H9 (cell line): ENCODE measurements around the gene MALT1. TPM values are rescaled to one million over a fixed set of nuclear protein-coding genes. Genes with fewer than 3 reads are reported as not detected.
A peak's percentile ranks its signal among the peaks of the same experiment; 100 is the strongest.

Experiments
- DNase-seq: peaks from one replicate; pipeline ENCODE4 v3.0.0-alpha.2; 2017
- H2AFZ ChIP-seq: one replicate; pipeline ENCODE4 v1.6.1; 2013; ENCODE audit warnings: mild to moderate bottlenecking, low read length, control low read depth, moderate library complexity
- H2AK5ac ChIP-seq: 2 replicates; pipeline ENCODE4 v1.6.1; 2013; ENCODE audit warnings: low read length, control low read depth, mixed read lengths; ENCODE audit not compliant: insufficient read length
- H2BK120ac ChIP-seq: one replicate; pipeline ENCODE4 v1.6.1; 2013; ENCODE audit warnings: low read depth, mild to moderate bottlenecking, low read length, control low read depth, inconsistent platforms; ENCODE audit not compliant: poor library complexity, severe bottlenecking
- H2BK12ac ChIP-seq: 2 replicates; pipeline ENCODE4 v1.6.1; 2013; ENCODE audit warnings: low read length, control low read depth, mixed read lengths, low read depth; ENCODE audit not compliant: insufficient read length
- H2BK15ac ChIP-seq: 2 replicates; pipeline ENCODE4 v1.6.1; 2013; ENCODE audit warnings: low read depth, low read length, control low read depth
- H2BK20ac ChIP-seq: one replicate; pipeline ENCODE4 v1.6.1; 2013; ENCODE audit warnings: low read depth, mild to moderate bottlenecking, low read length, control low read depth, inconsistent platforms; ENCODE audit not compliant: poor library complexity, severe bottlenecking
- H2BK5ac ChIP-seq: 2 replicates; pipeline ENCODE4 v1.6.1; 2013; ENCODE audit warnings: low read length, control low read depth, mixed read lengths; ENCODE audit not compliant: insufficient read length
- H3K14ac ChIP-seq: 2 replicates; pipeline ENCODE4 v1.6.1; 2013; ENCODE audit warnings: low read length, control low read depth; ENCODE audit not compliant: insufficient read depth
- H3K18ac ChIP-seq: 2 replicates; pipeline ENCODE4 v1.6.1; 2013; ENCODE audit warnings: low read depth, mild to moderate bottlenecking, mixed read lengths, low read length, control low read depth; ENCODE audit not compliant: insufficient read length
- H3K23ac ChIP-seq: 2 replicates; pipeline ENCODE4 v1.6.1; 2013; ENCODE audit warnings: low read length, control low read depth, mixed read lengths, low read depth; ENCODE audit not compliant: insufficient read length
- H3K23me2 ChIP-seq: 2 replicates; pipeline ENCODE4 v1.6.1; 2013; ENCODE audit warnings: low read depth, mild to moderate bottlenecking, mixed read lengths, low read length, control low read depth; ENCODE audit not compliant: insufficient read length, poor library complexity, severe bottlenecking
- H3K27ac ChIP-seq: 2 replicates; pipeline ENCODE4 v1.5.1; 2013; ENCODE audit warnings: low read length, control low read depth, mixed read lengths, low read depth; ENCODE audit not compliant: insufficient read length
- H3K27me3 ChIP-seq: 2 replicates; pipeline ENCODE4 v1.6.1; 2013; ENCODE audit warnings: low read length, control low read depth, inconsistent platforms; ENCODE audit not compliant: insufficient read depth
- H3K4ac ChIP-seq: 2 replicates; pipeline ENCODE4 v1.6.1; 2013; ENCODE audit warnings: low read depth, mild to moderate bottlenecking, control low read depth, inconsistent platforms, low read length, moderate library complexity
- H3K4me1 ChIP-seq: 2 replicates; pipeline ENCODE4 v1.6.1; 2013; ENCODE audit warnings: low read length, control low read depth, inconsistent platforms; ENCODE audit not compliant: insufficient read depth
- H3K4me2 ChIP-seq: 2 replicates; pipeline ENCODE4 v1.6.1; 2013; ENCODE audit warnings: low read length, control low read depth, mixed read lengths; ENCODE audit not compliant: insufficient read length, insufficient read depth
- H3K56ac ChIP-seq: 2 replicates; pipeline ENCODE4 v1.6.1; 2013; ENCODE audit warnings: low read depth, mild to moderate bottlenecking, mixed read lengths, low read length, control low read depth; ENCODE audit not compliant: insufficient read length
- H3K79me1 ChIP-seq: 2 replicates; pipeline ENCODE4 v1.6.1; 2013; ENCODE audit warnings: low read depth, mild to moderate bottlenecking, moderate library complexity, low read length, control low read depth, inconsistent platforms; ENCODE audit not compliant: insufficient read depth, poor library complexity, severe bottlenecking
- H3K79me2 ChIP-seq: 2 replicates; pipeline ENCODE4 v1.6.1; 2013; ENCODE audit warnings: low read length, control low read depth, inconsistent platforms; ENCODE audit not compliant: insufficient read depth
- H3K9ac ChIP-seq: 2 replicates; pipeline ENCODE4 v1.6.1; 2013; ENCODE audit warnings: low read length, control low read depth, mixed read lengths; ENCODE audit not compliant: insufficient read length; ENCODE audit errors: extremely low read depth
- H3K9me3 ChIP-seq: one replicate; pipeline ENCODE4 v1.6.1; 2013; ENCODE audit warnings: low read depth, low read length, inconsistent platforms; ENCODE audit not compliant: control insufficient read depth
- H3T11ph ChIP-seq: one replicate; pipeline ENCODE4 v1.6.1; 2013; ENCODE audit warnings: mild to moderate bottlenecking, low read length, control low read depth, inconsistent platforms
- H4K20me1 ChIP-seq: one replicate; pipeline ENCODE4 v1.6.1; 2013; ENCODE audit not compliant: control insufficient read depth, insufficient read length, insufficient read depth
- H4K5ac ChIP-seq: 2 replicates; pipeline ENCODE4 v1.6.1; 2013; ENCODE audit warnings: low read depth, mild to moderate bottlenecking, mixed read lengths, low read length, control low read depth; ENCODE audit not compliant: insufficient read length
- H4K8ac ChIP-seq: replicated peaks from 2 replicates; pipeline ENCODE4 v1.6.1; 2013; ENCODE audit warnings: low read length, control low read depth, mixed read lengths, low read depth; ENCODE audit not compliant: insufficient read length
- H4K91ac ChIP-seq: 2 replicates; pipeline ENCODE4 v1.6.1; 2013; ENCODE audit warnings: low read depth, mild to moderate bottlenecking, moderate library complexity, mixed read lengths, low read length, control low read depth; ENCODE audit not compliant: insufficient read length
- H3K27ac Mint-ChIP-seq, 3 experiments: 2 replicates in 2 of 3; 3 replicates in 1 of 3; pipeline ENCODE4 v1.8.0; 2020 to 2021; ENCODE audit warnings: mixed read lengths in 3 of 3, mild to moderate bottlenecking in 1 of 3, moderate library complexity in 1 of 3
- H3K27me3 Mint-ChIP-seq: 2 replicates; pipeline ENCODE4 v1.8.0; 2021; ENCODE audit warnings: low read depth, mild to moderate bottlenecking, moderate library complexity, mixed read lengths
- H3K36me3 Mint-ChIP-seq, 3 experiments: 2 replicates in 2 of 3; 3 replicates in 1 of 3; pipeline ENCODE4 v1.8.0; 2020 to 2021; ENCODE audit warnings: low read depth in 3 of 3, mixed read lengths in 3 of 3; ENCODE audit not compliant: insufficient read depth in 1 of 3
- H3K4me1 Mint-ChIP-seq, 2 experiments: 2 replicates each; pipeline ENCODE4 v1.8.0; 2020; ENCODE audit warnings: mixed read lengths in 2 of 2
- H3K4me3 Mint-ChIP-seq, 2 experiments: 2 replicates in 1 of 2; 3 replicates in 1 of 2; pipeline ENCODE4 v1.8.0; 2020 to 2021; ENCODE audit warnings: mild to moderate bottlenecking in 2 of 2, mixed read lengths in 2 of 2, moderate library complexity in 1 of 2
- H3K9me3 Mint-ChIP-seq, 2 experiments: 2 replicates in 1 of 2; 3 replicates in 1 of 2; pipeline ENCODE4 v1.8.0; 2020; ENCODE audit warnings: mild to moderate bottlenecking in 2 of 2, mixed read lengths in 2 of 2, moderate library complexity in 1 of 2
- CTCF ChIP-seq: fragments of 200-600 bp; sonication (generic); conservative IDR thresholded peaks from 3 replicates; pipeline ENCODE4 v1.8.0; 2021; ENCODE audit warnings: antibody characterized with exemption, mild to moderate bottlenecking
- WGBS: extraction: QIAGEN DNeasy Blood & Tissue Kit; methylation state at CpG from one replicate; pipeline ENCODE4 v1.1.7; 2013; ENCODE audit warnings: missing lambda C conversion rate, low lambda C conversion rate, mixed read lengths; ENCODE audit not compliant: insufficient read length; ENCODE audit errors: extremely low coverage; 5-methylcytosine and 5-hydroxymethylcytosine counted together
- total RNA-seq: library from RNA; stranded (reverse); gene quantifications from 2 replicates; pipeline ENCODE4 v1.2.1, GENCODE V29; 2021

MALT1 gene
- total RNA-seq, 1 experiment from 2014 or later = 18.1 TPM

- Histone ChIP-seq H3K9me3 (no peaks in the 10 kb centered on the region), H3K4me1 (peaks cover 2% of the 10 kb centered on the region; the same call in 1 of the 2 replicates)
- no CpG with 5 or more reads among the region's 11 CpGs for WGBS
Observed at GRCh38 chr18:58669731-58670378, 1.4 kb upstream of the MALT1 start.

More at GRCh38 chr18:58669731-58670378, 1.4 kb upstream of the MALT1 start:
- H4K8ac ChIP-seq = no peak overlapping the region
- peaks cover 0 to 8% (median 2%) of the 10 kb centered on the region in 3 experiments; a peak in 3 of 7 replicates for H3K36me3 Mint-ChIP-seq
- no peak overlapping the region for H3K4ac ChIP-seq
- H2BK20ac ChIP-seq = no peak overlapping the region
- no peak overlapping the region for H2BK5ac ChIP-seq
- H3K27me3 Mint-ChIP-seq = peaks cover 8% of the 10 kb centered on the region
- H3K18ac ChIP-seq = no peak overlapping the region
- H4K91ac ChIP-seq = no peak overlapping the region
- H3K4me2 ChIP-seq = peak overlapping the region; percentile 65
- no peaks in the 10 kb centered on the region for H3K9me3 Mint-ChIP-seq
- no peak overlapping the region for H3K56ac ChIP-seq
- H3K27ac ChIP-seq = no peak overlapping the region
- no peak for DNase-seq
- H3K23me2 ChIP-seq = peaks cover 12% of the 10 kb centered on the region
- peak overlapping the region; percentile 73 to 86; a peak in 4 of 5 replicates for H3K4me3 Mint-ChIP-seq
- peaks cover 3% of the 10 kb centered on the region for H3K79me1 ChIP-seq
- no peak overlapping the region for H2BK15ac ChIP-seq
- no peaks in the 10 kb centered on the region for H3K27me3 ChIP-seq
- H3K9ac ChIP-seq = no peak overlapping the region
- no peaks in the 10 kb centered on the region for H4K20me1 ChIP-seq
- H3K4me1 Mint-ChIP-seq = peaks cover 20 to 29% of the 10 kb centered on the region in 2 experiments
- peaks cover 2% of the 10 kb centered on the region; the same call in 1 of the 2 replicates for H3K79me2 ChIP-seq
- H3K23ac ChIP-seq = no peak overlapping the region
- H2BK120ac ChIP-seq = no peak overlapping the region
- no peak overlapping the region for H2BK12ac ChIP-seq
- H3K27ac Mint-ChIP-seq = no peak overlapping the region
- H2AK5ac ChIP-seq = no peak overlapping the region
- H3T11ph ChIP-seq = no peak overlapping the region
- TF ChIP-seq CTCF = no peak
- no peak overlapping the region for H2AFZ ChIP-seq
- H4K5ac ChIP-seq = no peak overlapping the region
- H3K14ac ChIP-seq = no peak overlapping the region
